Activated B cell treated with CpG ODN at 0.5 μM for 24 hours (primary cell): Measurements from ENCODE around the gene ALAS1. TPM values are rescaled to one million over a fixed set of nuclear protein-coding genes. Genes with fewer than 3 reads are reported as not detected.
"Not testable (repeated sequence)": the region's sequence is repeated elsewhere in the genome, so short reads cannot be mapped to it uniquely, and the experiment has no call there.

Experiments used
- ATAC-seq: fragments of 200-7000 bp; cut with Tn5 transposase; one replicate; pipeline ENCODE4 v1.10.0; 2021; ENCODE audit warnings: low read depth, mild to moderate bottlenecking, moderate library complexity
- CTCF ChIA-PET: fragments of 350-600 bp; sonication (Branson Sonifier 250); formaldehyde crosslinking; loops from one replicate; lab custom pipeline; 2021; ENCODE audit warnings: antibody characterized with exemption; lab: Charles Lee
- POLR2A ChIA-PET: fragments of 350-600 bp; sonication (Branson Sonifier 250); formaldehyde crosslinking; loops from one replicate; lab custom pipeline; 2021; ENCODE audit warnings: antibody characterized with exemption; lab: Charles Lee
- DNase-seq: peaks from one replicate; pipeline ENCODE4 v3.0.0; 2022
- H3K27ac Mint-ChIP-seq: one replicate; pipeline ENCODE4 v1.8.0; 2020; ENCODE audit warnings: mixed read lengths
- H3K27me3 Mint-ChIP-seq: one replicate; pipeline ENCODE4 v1.8.0; 2021; ENCODE audit warnings: mixed read lengths
- H3K36me3 Mint-ChIP-seq: one replicate; pipeline ENCODE4 v1.8.0; 2021; ENCODE audit warnings: low read depth, mixed read lengths
- H3K4me1 Mint-ChIP-seq: one replicate; pipeline ENCODE4 v1.8.0; 2021; ENCODE audit warnings: mixed read lengths
- H3K4me3 Mint-ChIP-seq: one replicate; pipeline ENCODE4 v1.8.0; 2020; ENCODE audit warnings: mild to moderate bottlenecking, mixed read lengths
- H3K9me3 Mint-ChIP-seq: one replicate; pipeline ENCODE4 v1.8.0; 2020; ENCODE audit warnings: mixed read lengths
- intact Hi-C: fragments of 100-400 bp; cut with micrococcal nuclease; formaldehyde crosslinking; loops from one replicate; pipeline ENCODE4 v1.15.1; 2024
- total RNA-seq: library from RNA; stranded (reverse); gene quantifications from 2 replicates; pipeline ENCODE4 v1.2.3, GENCODE V29; 2022
- TF ChIP-seq, protein P1 (sequence below): fragments of 200-600 bp; IDR thresholded peaks from one replicate; pipeline ENCODE4 v1.8.0; 2022; ENCODE audit warnings: antibody characterized with exemption, mild to moderate bottlenecking

ALAS1 gene
- total RNA-seq, 1 donor from 2014 or later = 27.6 TPM

DNA sequence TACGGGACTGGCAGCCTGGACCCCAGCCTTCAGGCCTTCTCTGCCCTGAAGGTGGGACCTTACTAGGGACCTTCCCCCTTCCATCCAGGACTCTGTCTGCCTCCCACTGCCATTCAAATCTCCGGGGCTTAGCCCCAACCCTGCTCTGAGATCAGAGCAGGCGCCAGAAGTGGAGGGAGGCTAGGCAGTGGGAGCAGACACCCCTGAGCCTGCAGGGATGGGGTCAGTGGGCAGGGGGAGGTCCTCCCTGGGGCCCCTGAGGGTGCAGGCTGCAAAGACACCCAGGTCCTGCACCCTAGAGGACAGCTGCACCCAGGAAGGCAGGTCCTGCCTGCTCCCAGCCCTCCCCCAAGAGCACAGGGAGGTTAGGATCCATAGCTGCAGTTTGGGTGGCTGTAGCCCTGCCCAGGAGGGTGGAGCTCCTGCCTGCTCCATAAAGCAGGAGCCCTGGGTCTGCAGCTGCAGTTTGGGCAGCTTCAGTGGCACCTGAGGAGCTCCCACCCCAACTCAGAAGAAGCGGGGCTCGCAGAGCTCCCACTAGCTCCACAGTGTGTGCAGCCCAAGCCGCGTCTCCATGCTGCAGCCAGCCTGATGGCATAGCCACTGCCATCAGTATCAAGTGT is 35.6 kb upstream of the ALAS1 start:
- no peaks in the 10 kb centered on the region for H3K9me3 Mint-ChIP-seq
- ChIA-PET CTCF (no interaction called here), POLR2A (no interaction called here)
- H3K27me3 Mint-ChIP-seq = no peaks in the 10 kb centered on the region
- H3K36me3 Mint-ChIP-seq = no peaks in the 10 kb centered on the region
- intact Hi-C loops = no loop called here
- ATAC-seq = no peak
- H3K4me3 Mint-ChIP-seq = no peak overlapping the region
- no peaks in the 10 kb centered on the region for H3K4me1 Mint-ChIP-seq
- TF ChIP-seq, protein P1, sequence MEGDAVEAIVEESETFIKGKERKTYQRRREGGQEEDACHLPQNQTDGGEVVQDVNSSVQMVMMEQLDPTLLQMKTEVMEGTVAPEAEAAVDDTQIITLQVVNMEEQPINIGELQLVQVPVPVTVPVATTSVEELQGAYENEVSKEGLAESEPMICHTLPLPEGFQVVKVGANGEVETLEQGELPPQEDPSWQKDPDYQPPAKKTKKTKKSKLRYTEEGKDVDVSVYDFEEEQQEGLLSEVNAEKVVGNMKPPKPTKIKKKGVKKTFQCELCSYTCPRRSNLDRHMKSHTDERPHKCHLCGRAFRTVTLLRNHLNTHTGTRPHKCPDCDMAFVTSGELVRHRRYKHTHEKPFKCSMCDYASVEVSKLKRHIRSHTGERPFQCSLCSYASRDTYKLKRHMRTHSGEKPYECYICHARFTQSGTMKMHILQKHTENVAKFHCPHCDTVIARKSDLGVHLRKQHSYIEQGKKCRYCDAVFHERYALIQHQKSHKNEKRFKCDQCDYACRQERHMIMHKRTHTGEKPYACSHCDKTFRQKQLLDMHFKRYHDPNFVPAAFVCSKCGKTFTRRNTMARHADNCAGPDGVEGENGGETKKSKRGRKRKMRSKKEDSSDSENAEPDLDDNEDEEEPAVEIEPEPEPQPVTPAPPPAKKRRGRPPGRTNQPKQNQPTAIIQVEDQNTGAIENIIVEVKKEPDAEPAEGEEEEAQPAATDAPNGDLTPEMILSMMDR = no peak
- DNase-seq = no peak
- no peak overlapping the region for H3K27ac Mint-ChIP-seq

GRCh38 chr3:52167240-52167639 is 30.7 kb upstream of the ALAS1 start:
- H3K27ac Mint-ChIP-seq = no peak overlapping the region
- TF ChIP-seq, protein P1 = no peak
- peaks cover 3% of the 10 kb centered on the region for H3K27me3 Mint-ChIP-seq
- no peaks in the 10 kb centered on the region for H3K4me1 Mint-ChIP-seq
- no peak for DNase-seq
- no peak for ATAC-seq
- intact Hi-C loops = no loop called here
- H3K4me3 Mint-ChIP-seq = no peak overlapping the region
- CTCF ChIA-PET = interaction anchor here (1.1 kb wide), 1 partner anchor 10 kb away, joined by 3 read pairs; no protein-coding TSS in a partner anchor
- POLR2A ChIA-PET = no interaction called here
- no peaks in the 10 kb centered on the region for H3K9me3 Mint-ChIP-seq
- no peaks in the 10 kb centered on the region for H3K36me3 Mint-ChIP-seq

- POLR2A ChIA-PET = interaction anchor here (0.7 to 1.2 kb wide), 3 partner anchors 16 to 286 kb away, joined by 4 to 7 read pairs (median 4); partner anchors contain the start of gene POC1A
- DNase-seq, CTCF ChIA-PET, H3K27me3 Mint-ChIP-seq, ATAC-seq, H3K27ac Mint-ChIP-seq, H3K36me3 Mint-ChIP-seq, intact Hi-C loops, H3K9me3 Mint-ChIP-seq, H3K4me3 Mint-ChIP-seq, H3K4me1 Mint-ChIP-seq: not testable (repeated sequence)
These were observed 27.7 kb upstream of the ALAS1 start for GRCh38 chr3:52170217-52170616.

GRCh38 chr3:52171514-52172261 is 26.3 kb upstream of the ALAS1 start:
- no peaks in the 10 kb centered on the region for H3K9me3 Mint-ChIP-seq
- no peaks in the 10 kb centered on the region for H3K36me3 Mint-ChIP-seq
- ChIA-PET POLR2A (interaction anchor here (1.2 kb wide), 1 partner anchor 17 kb away, joined by 4 read pairs; the partner anchor contains the start of gene POC1A), CTCF (no interaction called here)
- no peak overlapping the region for H3K27ac Mint-ChIP-seq
- H3K4me3 Mint-ChIP-seq = no peak overlapping the region
- TF ChIP-seq, protein P1 = no peak
- no peaks in the 10 kb centered on the region for H3K4me1 Mint-ChIP-seq
- H3K27me3 Mint-ChIP-seq = peaks cover 3% of the 10 kb centered on the region
- intact Hi-C loops = no loop called here
- DNase-seq (no peak), ATAC-seq (no peak)

GRCh38 chr3:52172262-52172757 is 25.6 kb upstream of the ALAS1 start:
- DNase-seq (no peak), ATAC-seq (no peak)
- intact Hi-C loops = no loop called here
- Mint-ChIP-seq H3K27me3 (peaks cover 3% of the 10 kb centered on the region), H3K9me3 (no peaks in the 10 kb centered on the region), H3K4me1 (no peaks in the 10 kb centered on the region), H3K27ac (no peak overlapping the region), H3K4me3 (no peak overlapping the region), H3K36me3 (no peaks in the 10 kb centered on the region)
- TF ChIP-seq, protein P1 = no peak
- ChIA-PET POLR2A (no interaction called here), CTCF (no interaction called here)
